Stimulated activated CD4-positive, alpha-beta T cell treated with anti-CD3 and anti-CD28 coated beads, Interleukin-1b, Interleukin-23, amount 100 ng/mL, for 1 hour (primary cell): ENCODE measurements around the gene GAGE12F.
"Not testable (repeated sequence)": the region's sequence is repeated elsewhere in the genome, so short reads cannot be mapped to it uniquely, and the experiment has no call there.

ENCODE experiments used
- DNase-seq, 2 donors: peaks; one replicate each; pipeline ENCODE4 v3.0.0-alpha.2; 2020; ENCODE audit warnings: low read depth in 2 of 2

GAGE12F gene, protein sequence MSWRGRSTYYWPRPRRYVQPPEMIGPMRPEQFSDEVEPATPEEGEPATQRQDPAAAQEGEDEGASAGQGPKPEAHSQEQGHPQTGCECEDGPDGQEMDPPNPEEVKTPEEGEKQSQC

DNA sequence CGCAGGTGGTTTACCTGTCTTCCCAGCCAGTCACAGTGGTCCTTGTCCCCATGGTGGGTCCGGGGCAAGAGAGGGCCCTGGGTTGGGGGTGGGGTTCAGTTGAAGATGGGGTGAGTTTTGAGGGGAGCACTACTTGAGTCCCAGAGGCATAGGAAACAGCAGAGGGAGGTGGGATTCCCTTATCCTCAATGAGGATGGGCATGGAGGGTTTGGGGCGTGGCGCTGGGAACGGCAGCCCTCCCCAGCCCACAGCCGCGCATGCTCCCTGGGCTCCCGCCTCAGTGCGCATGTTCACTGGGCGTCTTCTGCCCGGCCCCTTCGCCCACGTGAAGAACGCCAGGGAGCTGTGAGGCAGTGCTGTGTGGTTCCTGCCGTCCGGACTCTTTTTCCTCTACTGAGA, at the start of gene GAGE12F:
Gene GAGE12F, plus strand, starts transcription at position 301 of the 400 bp plus-strand sequence. CDS start 1,155 bp downstream, outside the sequence.
- not testable (repeated sequence) for DNase-seq

- DNase-seq, result not testable (repeated sequence)
Measured at GRCh38 chrX:49531877-49532276, 28.8 kb upstream of the GAGE12F start, which contains the start of gene GAGE12C. Gene GAGE12C, plus strand, starts transcription at chrX:49532177. Its CDS starts 1,155 bp downstream, at chrX:49533332.

DNA sequence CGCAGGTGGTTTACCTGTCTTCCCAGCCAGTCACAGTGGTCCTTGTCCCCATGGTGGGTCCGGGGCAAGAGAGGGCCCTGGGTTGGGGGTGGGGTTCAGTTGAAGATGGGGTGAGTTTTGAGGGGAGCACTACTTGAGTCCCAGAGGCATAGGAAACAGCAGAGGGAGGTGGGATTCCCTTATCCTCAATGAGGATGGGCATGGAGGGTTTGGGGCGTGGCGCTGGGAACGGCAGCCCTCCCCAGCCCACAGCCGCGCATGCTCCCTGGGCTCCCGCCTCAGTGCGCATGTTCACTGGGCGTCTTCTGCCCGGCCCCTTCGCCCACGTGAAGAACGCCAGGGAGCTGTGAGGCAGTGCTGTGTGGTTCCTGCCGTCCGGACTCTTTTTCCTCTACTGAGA, 19.2 kb upstream of the GAGE12F start, which contains the start of gene GAGE12D:
Gene GAGE12D, plus strand, starts transcription at position 301 of the 400 bp plus-strand sequence. CDS start 1,155 bp downstream, outside the sequence.
- not testable (repeated sequence) for DNase-seq

GRCh38 chrX:49550989-49551388, 9.7 kb upstream of the GAGE12F start, which contains the start of gene GAGE12E:
Gene GAGE12E, plus strand, starts transcription at chrX:49551289. Its CDS starts 1,155 bp downstream, at chrX:49552444.
- not testable (repeated sequence) for DNase-seq

DNA sequence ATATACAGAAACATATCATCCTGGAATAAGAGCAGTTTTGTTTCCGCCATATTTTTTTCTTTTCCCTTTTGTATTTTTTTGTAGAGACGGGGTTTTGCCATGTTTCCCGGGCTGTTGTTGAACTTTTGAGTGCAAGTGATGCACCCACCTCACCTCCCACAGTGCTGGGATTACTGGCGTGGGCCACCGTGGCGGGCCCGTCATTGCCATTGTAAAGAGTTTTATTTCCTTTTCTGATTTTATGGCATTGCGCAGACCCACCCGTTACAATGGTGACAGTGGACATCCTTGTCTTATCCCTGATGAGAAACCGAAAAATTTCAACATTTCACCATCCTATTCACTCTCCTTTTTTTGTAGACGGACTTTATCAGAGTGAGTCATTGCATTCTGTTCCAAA, 8.1 kb downstream of the GAGE12F start:
- DNase-seq, result not testable (repeated sequence)

DNA sequence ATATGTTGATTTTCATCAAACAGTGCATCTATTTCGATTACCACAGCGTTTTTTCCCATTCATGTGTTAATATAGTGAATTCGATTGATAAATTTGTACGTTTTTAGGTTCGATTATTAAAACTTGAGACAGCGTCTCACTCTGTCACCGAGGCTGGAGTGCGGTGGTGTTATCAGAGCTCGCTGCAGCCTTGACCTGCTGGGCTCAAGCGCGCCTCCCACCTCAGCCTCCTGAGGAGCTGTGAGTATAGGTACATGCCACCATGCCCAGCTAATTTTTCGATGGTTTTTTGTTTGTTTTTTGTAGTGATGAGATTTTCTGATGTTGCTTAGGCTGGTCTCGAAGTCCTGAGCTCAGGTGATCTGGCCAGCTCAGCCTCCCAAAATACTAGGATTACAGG, 8.5 kb downstream of the GAGE12F start:
- not testable (repeated sequence) for DNase-seq

DNA sequence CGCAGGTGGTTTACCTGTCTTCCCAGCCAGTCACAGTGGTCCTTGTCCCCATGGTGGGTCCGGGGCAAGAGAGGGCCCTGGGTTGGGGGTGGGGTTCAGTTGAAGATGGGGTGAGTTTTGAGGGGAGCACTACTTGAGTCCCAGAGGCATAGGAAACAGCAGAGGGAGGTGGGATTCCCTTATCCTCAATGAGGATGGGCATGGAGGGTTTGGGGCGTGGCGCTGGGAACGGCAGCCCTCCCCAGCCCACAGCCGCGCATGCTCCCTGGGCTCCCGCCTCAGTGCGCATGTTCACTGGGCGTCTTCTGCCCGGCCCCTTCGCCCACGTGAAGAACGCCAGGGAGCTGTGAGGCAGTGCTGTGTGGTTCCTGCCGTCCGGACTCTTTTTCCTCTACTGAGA, 9.5 kb downstream of the GAGE12F start, which contains the start of gene GAGE12G:
Gene GAGE12G, plus strand, starts transcription at position 301 of the 400 bp plus-strand sequence. CDS start 1,155 bp downstream, outside the sequence.
- not testable (repeated sequence) for DNase-seq

DNA sequence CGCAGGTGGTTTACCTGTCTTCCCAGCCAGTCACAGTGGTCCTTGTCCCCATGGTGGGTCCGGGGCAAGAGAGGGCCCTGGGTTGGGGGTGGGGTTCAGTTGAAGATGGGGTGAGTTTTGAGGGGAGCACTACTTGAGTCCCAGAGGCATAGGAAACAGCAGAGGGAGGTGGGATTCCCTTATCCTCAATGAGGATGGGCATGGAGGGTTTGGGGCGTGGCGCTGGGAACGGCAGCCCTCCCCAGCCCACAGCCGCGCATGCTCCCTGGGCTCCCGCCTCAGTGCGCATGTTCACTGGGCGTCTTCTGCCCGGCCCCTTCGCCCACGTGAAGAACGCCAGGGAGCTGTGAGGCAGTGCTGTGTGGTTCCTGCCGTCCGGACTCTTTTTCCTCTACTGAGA, 19.0 kb downstream of the GAGE12F start, which contains the start of gene GAGE12H:
Gene GAGE12H, plus strand, starts transcription at position 301 of the 400 bp plus-strand sequence. CDS start 1,155 bp downstream, outside the sequence.
- DNase-seq, result not testable (repeated sequence)

GRCh38 chrX:49589196-49589595, 28.6 kb downstream of the GAGE12F start, which contains the start of gene GAGE2A:
Gene GAGE2A, plus strand, starts transcription at chrX:49589496. Its CDS starts 1,155 bp downstream, at chrX:49590651.
- not testable (repeated sequence) for DNase-seq

- not testable (repeated sequence) for DNase-seq
Measured at GRCh38 chrX:49589769-49590478, 29.3 kb downstream of the GAGE12F start.

DNA sequence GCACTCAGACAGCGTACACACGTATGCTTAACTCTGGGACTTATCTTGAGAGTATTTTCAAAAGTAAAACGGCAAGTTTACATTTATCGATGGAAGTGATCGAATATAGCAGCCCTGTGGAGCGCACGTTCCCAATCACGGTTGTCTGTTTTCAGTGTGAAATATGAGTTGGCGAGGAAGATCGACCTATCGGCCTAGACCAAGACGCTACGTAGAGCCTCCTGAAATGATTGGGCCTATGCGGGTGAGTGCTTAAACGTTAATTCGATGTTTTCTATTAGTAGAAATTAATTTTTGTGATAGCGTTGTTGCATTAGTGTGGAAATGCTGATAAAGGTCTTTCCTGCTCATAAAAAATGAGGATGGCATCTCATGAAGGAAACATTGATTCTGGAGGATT, 29.8 kb downstream of the GAGE12F start:
- DNase-seq, result not testable (repeated sequence)

DNA sequence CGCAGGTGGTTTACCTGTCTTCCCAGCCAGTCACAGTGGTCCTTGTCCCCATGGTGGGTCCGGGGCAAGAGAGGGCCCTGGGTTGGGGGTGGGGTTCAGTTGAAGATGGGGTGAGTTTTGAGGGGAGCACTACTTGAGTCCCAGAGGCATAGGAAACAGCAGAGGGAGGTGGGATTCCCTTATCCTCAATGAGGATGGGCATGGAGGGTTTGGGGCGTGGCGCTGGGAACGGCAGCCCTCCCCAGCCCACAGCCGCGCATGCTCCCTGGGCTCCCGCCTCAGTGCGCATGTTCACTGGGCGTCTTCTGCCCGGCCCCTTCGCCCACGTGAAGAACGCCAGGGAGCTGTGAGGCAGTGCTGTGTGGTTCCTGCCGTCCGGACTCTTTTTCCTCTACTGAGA, 38.1 kb downstream of the GAGE12F start, which contains the start of gene GAGE1:
Gene GAGE1, plus strand, starts transcription at position 301 of the 400 bp plus-strand sequence. CDS start 1,155 bp downstream, outside the sequence.
- not testable (repeated sequence) for DNase-seq

DNA sequence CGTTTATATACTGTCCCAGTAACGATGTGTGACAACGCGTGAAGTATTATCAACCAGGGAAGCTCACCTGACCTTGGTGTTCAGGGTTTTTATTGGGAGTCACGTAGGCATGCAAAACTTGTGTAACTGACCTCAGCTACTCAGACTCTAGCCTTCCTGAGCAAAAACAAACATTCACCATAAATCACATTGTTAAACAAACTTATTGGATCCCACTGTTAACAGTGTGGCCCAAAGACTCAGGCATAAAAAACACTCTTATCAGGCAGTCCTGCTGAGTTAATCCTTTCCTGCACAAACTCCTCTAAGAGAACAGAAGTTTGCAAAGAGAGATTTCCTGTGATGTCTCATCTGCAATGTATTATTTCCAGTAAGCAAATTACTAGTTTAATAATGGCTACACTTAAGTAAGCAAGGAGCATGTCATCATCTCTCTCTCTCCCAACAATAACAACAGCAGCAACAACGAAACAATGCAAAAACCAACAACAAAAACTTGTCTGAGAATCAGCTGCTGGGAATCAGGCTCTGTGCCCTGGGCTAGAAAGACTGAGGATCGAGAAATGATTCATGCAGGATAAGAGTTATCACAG, 50.2 kb downstream of the GAGE12F start:
- no peak for DNase-seq
